ENCODE data around the gene NUCB2.

NUCB2 gene

DNA sequence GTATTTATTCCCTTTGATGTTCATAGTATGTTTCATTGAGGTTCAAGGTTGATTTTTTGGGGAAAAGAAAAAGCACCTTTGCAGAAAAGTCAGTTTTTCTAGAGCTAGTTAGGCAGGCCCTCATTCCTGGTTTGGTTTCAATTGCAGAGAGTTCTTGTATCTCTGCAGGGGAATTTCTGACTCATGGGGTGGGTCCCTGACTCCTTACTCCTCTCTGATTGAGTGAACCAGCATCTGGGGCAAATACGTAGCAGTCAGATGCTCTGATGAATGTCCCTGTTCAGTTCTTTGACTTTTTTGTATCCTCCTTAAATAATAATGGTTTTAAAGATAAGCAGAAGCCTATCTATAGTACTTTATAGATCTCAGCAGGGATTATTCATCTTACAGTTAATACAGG lies 67.4 kb downstream of the NUCB2 start:
- peak; percentile 72 for DNase-seq

GRCh38 chr11:17347676-17348075 lies 71.1 kb downstream of the NUCB2 start:
- DNase-seq = no peak

DNA sequence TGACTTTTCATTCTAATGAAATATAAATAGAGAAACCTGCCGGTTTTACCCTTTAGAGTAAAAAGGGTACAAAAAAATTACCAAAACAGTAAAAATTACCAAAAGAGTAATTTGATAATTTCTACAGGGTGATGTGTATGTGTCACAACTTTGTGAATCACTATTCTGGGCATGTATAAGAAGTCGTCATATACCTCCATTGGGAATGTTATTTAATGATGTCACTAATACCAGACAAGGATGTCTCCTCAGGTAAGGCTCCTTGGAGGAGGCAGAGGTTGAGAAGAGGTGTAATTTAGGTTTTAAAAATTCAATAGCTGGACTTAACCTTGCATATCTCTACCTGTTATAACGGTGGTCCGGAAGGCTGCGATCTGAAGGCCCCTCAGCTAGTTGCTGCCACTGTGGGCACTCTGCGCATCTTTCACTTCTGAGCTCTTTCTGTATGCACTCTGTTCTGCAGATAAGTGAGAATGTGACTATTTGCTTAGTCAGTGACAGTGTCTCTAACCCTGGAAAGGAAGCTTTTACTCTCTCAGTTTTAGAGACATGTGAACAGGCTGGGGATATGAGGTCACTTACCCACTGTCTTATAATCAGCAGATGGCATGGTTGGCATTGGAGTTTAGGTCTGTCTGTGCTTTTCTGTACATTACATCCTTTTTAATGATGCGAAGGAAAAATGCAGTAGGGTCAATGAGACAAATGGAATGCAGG lies 74.1 kb downstream of the NUCB2 start:
- no peak for DNase-seq

GRCh38 chr11:17351172-17351509 lies 74.6 kb downstream of the NUCB2 start:
- no peak for DNase-seq

DNA sequence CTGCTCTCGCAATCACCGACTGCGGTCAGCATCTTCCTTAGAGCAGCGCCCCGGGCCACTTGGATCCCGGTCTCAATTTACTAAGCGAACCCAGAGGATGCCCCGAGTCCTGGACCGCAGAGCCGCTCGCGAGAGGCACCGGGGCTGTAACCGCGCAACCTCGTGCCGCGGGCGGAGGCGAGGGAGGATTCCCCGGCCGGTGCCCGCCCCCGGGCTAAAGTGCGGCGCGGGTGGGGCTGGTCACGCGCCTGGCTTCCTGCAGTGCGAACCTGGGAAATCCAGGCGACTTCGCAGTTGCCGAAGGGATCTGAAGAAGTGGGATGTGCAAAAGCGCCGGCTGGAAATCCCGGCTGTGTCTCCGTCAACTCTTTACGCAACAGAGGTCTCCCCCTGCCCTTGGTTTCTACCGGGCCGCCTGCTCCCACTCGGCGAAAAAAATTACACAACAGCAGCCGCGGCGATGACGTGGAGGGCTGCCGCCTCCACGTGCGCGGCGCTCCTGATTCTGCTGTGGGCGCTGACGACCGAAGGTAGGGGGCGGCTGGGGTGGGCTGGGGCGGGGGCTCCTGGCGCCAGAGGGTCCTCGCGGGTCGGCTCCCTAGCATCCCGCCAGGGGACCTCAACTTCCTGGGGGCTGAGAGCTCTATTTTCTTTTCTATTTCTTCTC lies 75.1 kb downstream of the NUCB2 start, which contains the start of gene NCR3LG1:
Gene NCR3LG1, plus strand, starts transcription at position 291 of the 667 bp plus-strand sequence. Its CDS starts 170 bp downstream, at position 461.
- DNase-seq = peak; percentile 67

DNA sequence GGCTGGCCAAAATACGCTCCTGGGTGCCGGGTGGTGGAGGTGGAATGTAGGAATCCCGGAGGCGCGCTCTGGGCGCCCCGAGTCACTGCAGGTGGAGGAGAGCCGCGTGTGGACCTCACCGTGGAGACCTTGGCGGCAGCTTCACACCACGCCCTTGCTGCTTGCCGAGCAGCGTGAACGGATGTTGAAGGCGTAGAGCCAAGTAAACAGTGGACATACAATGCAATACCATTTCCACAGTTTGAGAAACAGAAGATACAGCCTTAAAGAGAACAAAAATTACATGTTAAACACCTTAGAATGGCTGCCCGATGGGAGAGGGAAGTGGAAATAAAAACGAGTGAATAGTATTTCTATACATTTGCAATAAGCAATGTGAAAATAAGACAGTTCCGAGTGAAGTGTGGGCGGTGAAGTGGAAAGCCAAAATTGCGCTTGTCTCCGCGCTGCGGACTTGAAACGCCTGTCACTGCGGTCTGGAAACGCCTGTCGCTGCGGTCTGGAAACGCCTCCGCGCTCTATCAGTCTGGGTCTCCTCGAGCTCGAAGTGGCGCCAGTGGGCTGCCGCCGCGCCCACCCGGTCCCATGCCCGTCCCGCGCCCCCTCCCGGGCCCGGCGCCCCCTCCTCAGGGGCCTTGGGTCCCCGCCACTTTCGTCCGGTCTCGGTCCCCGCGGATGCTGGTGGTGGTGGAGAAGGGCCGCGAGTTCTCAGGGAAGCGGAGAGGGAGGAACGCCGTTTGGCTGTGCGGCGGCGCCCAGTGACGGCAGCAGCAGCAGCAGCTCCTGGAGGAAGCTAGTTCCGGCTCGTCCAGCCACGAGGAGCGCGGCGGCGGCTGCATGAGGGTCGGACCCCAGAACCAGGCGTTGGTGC lies 76.6 kb downstream of the NUCB2 start:
- peak; percentile 73 for DNase-seq

GRCh38 chr11:17353821-17354600 lies 77.5 kb downstream of the NUCB2 start:
- DNase-seq = no peak

DNA sequence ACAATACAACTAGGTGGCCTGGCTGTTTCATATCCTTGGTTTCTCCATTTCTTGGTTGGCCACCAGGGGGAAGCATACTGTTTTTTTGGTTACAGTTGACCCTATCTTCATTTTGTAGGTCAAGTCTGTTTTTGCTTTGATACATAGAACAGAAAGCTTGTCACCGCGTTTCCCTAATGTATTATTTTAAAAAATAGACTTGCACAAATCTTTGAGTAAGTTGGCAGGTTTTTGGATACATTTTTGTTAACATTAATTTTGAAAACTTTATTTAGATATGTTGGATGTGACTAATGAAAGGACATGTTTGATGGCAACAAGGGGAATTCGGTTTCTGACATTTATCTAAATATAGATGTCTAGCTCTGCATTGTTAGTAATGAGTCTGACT lies 78.1 kb downstream of the NUCB2 start:
- peak; percentile 80 for DNase-seq

DNA sequence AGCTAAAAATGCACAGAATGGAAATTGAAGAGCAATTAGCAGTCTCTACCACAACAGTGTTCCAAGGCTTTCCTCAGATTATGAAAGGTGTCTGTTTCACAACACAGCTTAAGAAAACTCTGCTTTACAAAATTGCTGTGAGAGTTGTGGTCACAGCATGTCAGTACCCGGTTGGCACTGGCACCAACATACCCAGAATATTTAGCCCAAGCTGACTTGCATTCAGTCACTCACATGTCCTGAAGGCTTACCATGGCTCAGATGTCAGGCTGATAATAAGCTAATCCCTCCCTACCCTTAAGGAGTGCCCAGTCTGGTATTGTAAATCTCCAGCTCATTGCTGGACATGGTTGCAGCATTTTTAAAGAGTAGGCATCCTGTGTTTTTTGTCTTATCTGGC lies 90.0 kb downstream of the NUCB2 start:
- no peak for DNase-seq

DNA sequence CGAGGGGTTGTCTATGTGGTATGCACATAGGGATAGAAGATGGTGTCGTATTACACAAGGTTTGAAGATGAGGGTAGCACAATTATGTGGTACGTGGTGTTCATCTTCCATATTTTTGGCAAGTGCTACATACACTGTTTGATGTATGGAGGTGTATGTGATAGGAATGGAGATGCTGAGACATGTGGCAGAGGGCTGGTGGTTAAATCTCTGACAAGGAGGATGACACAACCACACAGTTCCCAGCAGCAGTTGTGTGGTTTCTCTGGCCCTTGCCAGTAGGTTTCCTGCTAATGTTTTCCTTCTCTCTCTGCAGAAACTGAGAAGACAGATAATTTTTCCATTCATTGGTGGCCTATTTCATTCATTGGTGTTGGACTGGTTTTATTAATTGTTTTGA lies 92.0 kb downstream of the NUCB2 start:
- DNase-seq = no peak

DNA sequence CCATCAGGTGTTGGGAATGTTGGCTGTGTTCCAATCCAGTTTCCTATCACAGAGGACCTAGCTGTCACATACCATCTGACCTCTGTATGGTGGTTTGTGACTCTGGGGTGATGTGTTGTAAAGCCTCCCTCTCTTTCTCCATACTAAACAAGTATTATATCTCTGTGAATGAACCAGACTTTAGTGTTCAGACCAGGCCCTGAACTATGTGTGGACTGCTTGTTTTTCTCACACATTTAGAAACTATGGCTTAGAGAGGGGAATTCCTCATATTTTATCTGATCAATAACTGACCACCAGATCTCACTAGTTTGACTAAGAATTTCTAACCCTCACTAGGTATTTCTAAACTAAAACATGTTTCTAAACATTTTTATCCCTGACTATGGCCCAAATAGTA lies 92.6 kb downstream of the NUCB2 start:
- DNase-seq = no peak

- DNase-seq = no peak
Observed at GRCh38 chr11:17369684-17370243, 93.2 kb downstream of the NUCB2 start.

DNA sequence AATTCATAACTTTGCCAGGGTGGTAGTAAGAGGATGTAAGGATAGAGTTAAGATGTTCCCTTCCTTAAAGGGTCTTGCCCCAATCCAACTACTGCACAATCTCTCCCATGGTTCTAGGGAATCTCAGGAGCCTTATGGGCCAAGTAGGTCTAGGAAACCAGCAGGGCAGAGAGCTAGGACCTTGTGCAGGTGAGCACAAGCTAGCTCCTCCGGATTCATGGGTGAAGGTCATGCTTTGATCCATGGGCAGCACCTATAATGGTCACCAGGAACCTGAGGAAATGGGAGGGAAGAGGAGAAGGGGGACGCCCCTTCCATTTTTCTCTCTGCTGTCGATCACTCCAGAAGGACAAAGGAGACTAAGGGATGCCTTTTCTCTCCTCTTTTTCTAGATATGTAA lies 95.1 kb downstream of the NUCB2 start:
- no peak for DNase-seq

- DNase-seq = no peak
Observed at GRCh38 chr11:17375547-17375946, 99.0 kb downstream of the NUCB2 start.

GRCh38 chr11:17376493-17376892 lies 100.0 kb downstream of the NUCB2 start:
- DNase-seq = no peak

GRCh38 chr11:17378655-17379054 lies 102.1 kb downstream of the NUCB2 start:
- no peak for DNase-seq

DNA sequence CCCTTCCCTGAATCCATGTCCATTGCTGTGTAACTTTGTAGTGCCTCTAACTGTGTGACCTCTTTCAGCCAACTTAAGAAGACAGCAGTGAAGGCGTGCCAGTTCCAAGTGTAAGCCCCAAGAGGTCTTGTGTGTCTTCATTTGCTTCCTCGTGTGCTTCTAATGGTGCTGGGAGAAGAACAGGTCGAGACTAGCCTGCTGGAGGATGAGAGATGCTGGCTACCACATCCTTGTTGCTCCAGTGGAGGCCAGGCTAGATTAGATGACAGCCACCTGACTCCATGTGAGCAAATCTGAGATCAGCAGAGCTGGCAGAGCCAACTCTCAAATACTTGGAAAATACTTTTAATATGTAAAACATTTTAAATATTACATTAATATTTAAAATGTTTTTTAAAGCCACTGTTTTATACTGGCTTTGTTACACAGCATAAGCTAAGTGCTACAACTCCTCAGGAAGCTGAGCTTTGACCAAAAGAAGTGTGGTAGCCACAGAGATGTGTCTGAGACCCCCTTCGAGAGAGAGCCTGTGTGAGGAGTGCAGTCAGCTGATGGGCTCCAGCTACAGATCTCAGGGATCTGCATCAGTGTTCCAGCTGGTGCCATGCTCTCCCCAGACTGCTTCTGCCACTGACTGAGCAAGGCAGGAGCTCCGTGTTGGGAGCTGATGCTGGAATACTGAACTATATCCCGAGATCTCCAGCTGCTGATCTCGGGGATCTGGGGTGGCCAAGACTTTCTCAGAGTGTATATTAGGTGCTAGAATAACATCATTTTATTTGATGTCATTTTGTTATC lies 103.0 kb downstream of the NUCB2 start:
- no peak for DNase-seq

DNA sequence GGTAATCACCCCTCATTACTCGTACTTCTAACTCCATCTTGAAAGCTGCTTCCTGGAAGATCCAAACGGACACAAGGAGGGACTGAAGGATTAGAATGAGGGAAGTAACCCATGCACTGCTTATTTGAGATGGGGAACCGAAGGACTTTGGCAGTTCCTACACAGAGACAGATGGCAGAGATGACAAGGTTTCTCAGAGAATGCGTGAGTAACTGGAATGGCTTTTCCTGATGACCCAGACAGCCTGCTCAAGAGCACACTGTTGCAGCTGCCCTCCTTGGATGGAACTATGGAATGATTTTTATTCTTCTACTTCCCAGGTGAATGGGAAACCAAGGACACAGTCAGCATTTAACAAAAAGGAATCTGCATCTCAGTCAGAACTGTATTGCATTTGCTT lies 104.6 kb downstream of the NUCB2 start:
- DNase-seq = no peak
